GM19455 (cell line): ENCODE results near the gene SYNJ2.

Experiments
- ATAC-seq: cut with Tn5 transposase; IDR thresholded peaks from one replicate; pipeline ENCODE4 v1.9.1; 2021; ENCODE audit not compliant: unreplicated experiment

The SYNJ2 gene

GRCh38 chr6:158010591-158011477, 29.2 kb downstream of the SYNJ2 start:
- no peak for ATAC-seq

GRCh38 chr6:158011478-158011920, 29.8 kb downstream of the SYNJ2 start:
- ATAC-seq, result no peak

- no peak for ATAC-seq
These were observed 30.4 kb downstream of the SYNJ2 start for GRCh38 chr6:158011980-158012566.

- ATAC-seq, result no peak
These were observed 32.3 kb downstream of the SYNJ2 start for GRCh38 chr6:158013904-158014504.

GRCh38 chr6:158014505-158015187, 33.0 kb downstream of the SYNJ2 start:
- ATAC-seq, result no peak

- no peak for ATAC-seq
These were observed 33.5 kb downstream of the SYNJ2 start for GRCh38 chr6:158015188-158015506.

GRCh38 chr6:158016571-158017383, 35.1 kb downstream of the SYNJ2 start:
- ATAC-seq, result no peak

- no peak for ATAC-seq
These were observed 36.0 kb downstream of the SYNJ2 start for GRCh38 chr6:158017621-158018040.

GRCh38 chr6:158018041-158018771, 36.5 kb downstream of the SYNJ2 start:
- no peak for ATAC-seq

GRCh38 chr6:158018851-158019361, 37.2 kb downstream of the SYNJ2 start:
- ATAC-seq, result no peak

- no peak for ATAC-seq
These were observed 37.8 kb downstream of the SYNJ2 start for GRCh38 chr6:158019416-158019815.

GRCh38 chr6:158020272-158020711, 38.6 kb downstream of the SYNJ2 start:
- no peak for ATAC-seq

- no peak for ATAC-seq
These were observed 39.1 kb downstream of the SYNJ2 start for GRCh38 chr6:158020811-158021210.

- ATAC-seq, result no peak
These were observed 39.7 kb downstream of the SYNJ2 start for GRCh38 chr6:158021376-158021775.

GRCh38 chr6:158021814-158022748, 40.4 kb downstream of the SYNJ2 start:
- ATAC-seq, result no peak

GRCh38 chr6:158022749-158023596, 41.3 kb downstream of the SYNJ2 start:
- no peak for ATAC-seq

GRCh38 chr6:158023597-158023939, 41.9 kb downstream of the SYNJ2 start:
- ATAC-seq, result no peak
